Neural cell (in vitro differentiated cells): ENCODE results near the gene IL18R1. TPM values are rescaled to one million over a fixed set of nuclear protein-coding genes. Genes with fewer than 3 reads are reported as not detected.

Experiments used
- H2AFZ ChIP-seq: fragments of 200-600, 300-800 bp; sonication (generic), shearing (Covaris generic); 2 replicates; pipeline ENCODE4 v1.6.0; 2014; ENCODE audit warnings: low read depth, mild to moderate bottlenecking, antibody characterized with exemption, low read length, moderate library complexity
- H3F3A ChIP-seq: fragments of 200-600 bp; shearing (Covaris generic); 2 replicates; pipeline ENCODE4 v1.6.1; 2016; ENCODE audit warnings: mild to moderate bottlenecking, moderate library complexity, mixed read lengths, antibody characterized with exemption, low read length; ENCODE audit not compliant: insufficient read depth, poor library complexity, severe bottlenecking
- H3K27ac ChIP-seq: fragments of 200-600, 300-800 bp; sonication (generic), shearing (Covaris generic); 2 replicates; pipeline ENCODE4 v1.5.1; 2014; ENCODE audit warnings: mild to moderate bottlenecking, low read length, moderate library complexity
- H3K27me3 ChIP-seq: fragments of 300-800, 200-600 bp; sonication (generic), shearing (Covaris generic); 2 replicates; pipeline ENCODE4 v1.6.0; 2014; ENCODE audit warnings: mild to moderate bottlenecking, low read depth, low read length, moderate library complexity; ENCODE audit not compliant: insufficient read depth
- H3K36me3 ChIP-seq: fragments of 300-800, 200-600 bp; sonication (generic), shearing (Covaris generic); 2 replicates; pipeline ENCODE4 v1.5.1; 2014; ENCODE audit warnings: mild to moderate bottlenecking, antibody characterized with exemption, low read length, moderate library complexity; ENCODE audit not compliant: insufficient read depth
- H3K4me2 ChIP-seq: fragments of 300-800, 200-600 bp; sonication (generic), shearing (Covaris generic); 2 replicates; pipeline ENCODE4 v1.6.0; 2014; ENCODE audit warnings: mild to moderate bottlenecking, low read length
- H3K4me3 ChIP-seq: fragments of 300-800, 200-600 bp; sonication (generic), shearing (Covaris generic); 2 replicates; pipeline ENCODE4 v1.5.1; 2014; ENCODE audit warnings: mild to moderate bottlenecking, low read length, moderate library complexity
- H3K79me2 ChIP-seq: fragments of 200-600 bp; shearing (Covaris generic); replicated peaks from 2 replicates; pipeline ENCODE4 v1.6.0; 2014; ENCODE audit warnings: mild to moderate bottlenecking, low read length, moderate library complexity; ENCODE audit not compliant: insufficient read depth
- H3K9ac ChIP-seq: fragments of 300-800, 200-600 bp; sonication (generic), shearing (Covaris generic); 2 replicates; pipeline ENCODE4 v1.6.1; 2016; ENCODE audit warnings: mild to moderate bottlenecking, low read length, mixed read lengths
- H3K9me2 ChIP-seq: fragments of 200-600 bp; shearing (Covaris generic); 2 replicates; pipeline ENCODE4 v1.6.1; 2016; ENCODE audit warnings: mild to moderate bottlenecking, low read length, mixed read lengths; ENCODE audit not compliant: insufficient read depth
- H3K9me3 ChIP-seq: fragments of 200-600, 300-800 bp; sonication (generic), shearing (Covaris generic); 2 replicates; pipeline ENCODE4 v1.6.1; 2016; ENCODE audit warnings: mild to moderate bottlenecking, mixed run types, low read length, moderate library complexity, mixed read lengths
- H4K20me1 ChIP-seq: fragments of 200-600 bp; shearing (Covaris generic); 2 replicates; pipeline ENCODE4 v1.6.1; 2016; ENCODE audit warnings: mild to moderate bottlenecking, mixed run types; ENCODE audit not compliant: insufficient read depth
- CTCF ChIP-seq: fragments of 450-650 bp; IDR thresholded peaks from 2 replicates; pipeline ENCODE4 v1.5.1; 2014; ENCODE audit warnings: antibody characterized with exemption, mild to moderate bottlenecking, moderate library complexity; ENCODE audit not compliant: poor library complexity, severe bottlenecking
- EP300 ChIP-seq: fragments of 450-650 bp; conservative IDR thresholded peaks from 2 replicates; pipeline ENCODE4 v1.6.1; 2014; ENCODE audit warnings: antibody characterized with exemption, mild to moderate bottlenecking, moderate library complexity; ENCODE audit not compliant: poor library complexity, severe bottlenecking
- EZH2 ChIP-seq: fragments of 200-600, 300-800 bp; shearing (Covaris generic), sonication (generic); IDR thresholded peaks from 2 replicates; pipeline ENCODE4 v1.6.1; 2014; ENCODE audit warnings: antibody characterized with exemption, low read length, borderline replicate concordance, mild to moderate bottlenecking; ENCODE audit not compliant: insufficient read depth, poor library complexity, severe bottlenecking
- MXI1 ChIP-seq: fragments of 450-650 bp; conservative IDR thresholded peaks from 2 replicates; pipeline ENCODE4 v1.6.1; 2014; ENCODE audit warnings: antibody characterized with exemption, mild to moderate bottlenecking; ENCODE audit not compliant: poor library complexity, severe bottlenecking
- POLR2AphosphoS5 ChIP-seq: IDR thresholded peaks from 2 replicates; pipeline ENCODE4 v1.6.1; 2012
- RAD21 ChIP-seq: fragments of 450-650 bp; conservative IDR thresholded peaks from 2 replicates; pipeline ENCODE4 v1.6.1; 2014; ENCODE audit warnings: antibody characterized with exemption, mild to moderate bottlenecking, moderate library complexity
- SMC3 ChIP-seq: fragments of 450-650 bp; conservative IDR thresholded peaks from 2 replicates; pipeline ENCODE4 v1.6.1; 2014; ENCODE audit warnings: antibody characterized with exemption, mild to moderate bottlenecking, moderate library complexity; ENCODE audit not compliant: poor library complexity
- TAF1 ChIP-seq: IDR thresholded peaks from 2 replicates; pipeline ENCODE4 v1.6.1; 2012; ENCODE audit warnings: low read depth
- polyA plus RNA-seq: library from polyadenylated mRNA; depleted of rRNA; stranded (reverse); fragments of >200 nt; gene quantifications from 2 replicates; pipeline ENCODE4 v1.2.3, GENCODE V29; 2014
- TF ChIP-seq, protein P1 (sequence below): IDR thresholded peaks from 2 replicates; pipeline ENCODE4 v1.6.1; 2012; ENCODE audit warnings: borderline replicate concordance

IL18R1 gene
- polyA plus RNA-seq, 1 donor from 2014 or later = 0.09 TPM

- Histone ChIP-seq H3K9me3 (no peaks in the 10 kb centered on the region), H3F3A (no peaks in the 10 kb centered on the region), H2AFZ (no peak overlapping the region), H3K79me2 (no peaks in the 10 kb centered on the region), H3K27me3 (no peaks in the 10 kb centered on the region), H3K9ac (no peak overlapping the region), H3K9me2 (no peaks in the 10 kb centered on the region), H3K27ac (no peak overlapping the region), H3K36me3 (no peaks in the 10 kb centered on the region), H3K4me2 (no peak overlapping the region), H3K4me3 (no peak overlapping the region), H4K20me1 (no peaks in the 10 kb centered on the region)
- TF ChIP-seq, protein P1, sequence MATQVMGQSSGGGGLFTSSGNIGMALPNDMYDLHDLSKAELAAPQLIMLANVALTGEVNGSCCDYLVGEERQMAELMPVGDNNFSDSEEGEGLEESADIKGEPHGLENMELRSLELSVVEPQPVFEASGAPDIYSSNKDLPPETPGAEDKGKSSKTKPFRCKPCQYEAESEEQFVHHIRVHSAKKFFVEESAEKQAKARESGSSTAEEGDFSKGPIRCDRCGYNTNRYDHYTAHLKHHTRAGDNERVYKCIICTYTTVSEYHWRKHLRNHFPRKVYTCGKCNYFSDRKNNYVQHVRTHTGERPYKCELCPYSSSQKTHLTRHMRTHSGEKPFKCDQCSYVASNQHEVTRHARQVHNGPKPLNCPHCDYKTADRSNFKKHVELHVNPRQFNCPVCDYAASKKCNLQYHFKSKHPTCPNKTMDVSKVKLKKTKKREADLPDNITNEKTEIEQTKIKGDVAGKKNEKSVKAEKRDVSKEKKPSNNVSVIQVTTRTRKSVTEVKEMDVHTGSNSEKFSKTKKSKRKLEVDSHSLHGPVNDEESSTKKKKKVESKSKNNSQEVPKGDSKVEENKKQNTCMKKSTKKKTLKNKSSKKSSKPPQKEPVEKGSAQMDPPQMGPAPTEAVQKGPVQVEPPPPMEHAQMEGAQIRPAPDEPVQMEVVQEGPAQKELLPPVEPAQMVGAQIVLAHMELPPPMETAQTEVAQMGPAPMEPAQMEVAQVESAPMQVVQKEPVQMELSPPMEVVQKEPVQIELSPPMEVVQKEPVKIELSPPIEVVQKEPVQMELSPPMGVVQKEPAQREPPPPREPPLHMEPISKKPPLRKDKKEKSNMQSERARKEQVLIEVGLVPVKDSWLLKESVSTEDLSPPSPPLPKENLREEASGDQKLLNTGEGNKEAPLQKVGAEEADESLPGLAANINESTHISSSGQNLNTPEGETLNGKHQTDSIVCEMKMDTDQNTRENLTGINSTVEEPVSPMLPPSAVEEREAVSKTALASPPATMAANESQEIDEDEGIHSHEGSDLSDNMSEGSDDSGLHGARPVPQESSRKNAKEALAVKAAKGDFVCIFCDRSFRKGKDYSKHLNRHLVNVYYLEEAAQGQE = no peak
- TF ChIP-seq EZH2 = no peak
- TF ChIP-seq CTCF = no peak
- TF ChIP-seq TAF1 = no peak
- no peak for TF ChIP-seq RAD21
- TF ChIP-seq EP300 = no peak
- no peak for TF ChIP-seq MXI1
- TF ChIP-seq POLR2AphosphoS5 = no peak
- no peak for TF ChIP-seq SMC3
Measured at GRCh38 chr2:102433973-102434654, 78.5 kb downstream of the IL18R1 start.

DNA sequence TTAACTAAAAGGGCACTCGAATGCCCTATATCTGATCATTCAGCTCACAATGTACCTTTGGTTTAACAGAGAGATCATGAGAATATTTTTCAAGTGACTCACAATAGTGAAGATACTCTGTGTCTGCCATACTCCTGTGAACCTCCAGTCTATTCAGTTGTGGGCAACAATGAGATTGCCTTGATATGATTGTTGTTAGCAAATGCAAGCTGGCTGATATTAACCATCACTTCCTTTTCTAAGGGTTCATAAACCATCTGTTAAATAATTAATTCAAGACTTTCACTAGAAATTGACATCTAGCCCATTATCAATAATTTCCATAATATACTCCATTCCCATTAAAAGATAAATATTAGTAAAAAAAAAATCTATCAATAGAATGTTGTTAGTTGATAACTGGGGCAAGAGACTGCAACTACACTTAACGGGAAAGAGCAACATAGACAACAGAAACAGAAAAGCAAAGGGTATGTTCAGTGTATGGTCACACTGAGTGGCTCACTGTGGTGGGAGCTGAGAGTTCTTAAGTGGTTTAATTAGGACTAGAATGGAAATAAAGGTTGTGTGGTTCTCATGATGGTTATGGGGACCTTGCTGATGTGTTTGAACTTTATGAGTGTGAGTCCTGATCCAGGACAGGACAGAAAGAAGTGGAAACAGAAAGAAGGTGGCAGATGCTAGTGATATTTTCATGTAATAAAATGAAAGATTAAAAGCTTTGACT is 79.2 kb downstream of the IL18R1 start:
- Histone ChIP-seq H2AFZ (no peak overlapping the region), H3F3A (no peaks in the 10 kb centered on the region), H3K27me3 (no peaks in the 10 kb centered on the region), H3K9me3 (no peaks in the 10 kb centered on the region), H3K36me3 (no peaks in the 10 kb centered on the region), H3K9ac (no peak overlapping the region), H4K20me1 (no peaks in the 10 kb centered on the region), H3K9me2 (no peaks in the 10 kb centered on the region), H3K79me2 (no peaks in the 10 kb centered on the region), H3K4me2 (no peak overlapping the region), H3K27ac (no peak overlapping the region), H3K4me3 (no peak overlapping the region)
- no peak for TF ChIP-seq CTCF
- no peak for TF ChIP-seq SMC3
- TF ChIP-seq EZH2 = no peak
